Activated naive CD8-positive, alpha-beta T cell treated with anti-CD3 and anti-CD28 coated beads, Interleukin-2, amount 10 ng/mL, durations not matched to agents 7 days and 5 days (primary cell): ENCODE measurements around the gene NDFIP2. TPM values are rescaled to one million over a fixed set of nuclear protein-coding genes. Genes with fewer than 3 reads are reported as not detected.
A peak's percentile ranks its signal among the peaks of the same experiment; 100 is the strongest.

Source experiments
- ATAC-seq: fragments of 150-1000 bp; cut with Tn5 transposase; one replicate; pipeline ENCODE4 v1.10.0; 2021; ENCODE audit warnings: low read depth, moderate library complexity
- POLR2A ChIA-PET: fragments of 350-600 bp; sonication (Branson Sonifier 250); formaldehyde crosslinking; loops from one replicate; lab custom pipeline; 2021; ENCODE audit warnings: antibody characterized with exemption; lab: Charles Lee
- DNase-seq: peaks from one replicate; pipeline ENCODE4 v3.0.0; 2021
- H3K27ac Mint-ChIP-seq: one replicate; pipeline ENCODE4 v1.8.0; 2022; ENCODE audit warnings: mild to moderate bottlenecking, mixed read lengths
- H3K27me3 Mint-ChIP-seq: one replicate; pipeline ENCODE4 v1.8.0; 2022; ENCODE audit warnings: mild to moderate bottlenecking, moderate library complexity, mixed read lengths
- H3K36me3 Mint-ChIP-seq: one replicate; pipeline ENCODE4 v1.8.0; 2021; ENCODE audit warnings: mild to moderate bottlenecking, mixed read lengths
- H3K4me1 Mint-ChIP-seq: one replicate; pipeline ENCODE4 v1.8.0; 2021; ENCODE audit warnings: mixed read lengths
- H3K4me3 Mint-ChIP-seq: one replicate; pipeline ENCODE4 v1.8.0; 2022; ENCODE audit warnings: mild to moderate bottlenecking, moderate library complexity, mixed read lengths
- H3K9me3 Mint-ChIP-seq: one replicate; pipeline ENCODE4 v1.8.0; 2021; ENCODE audit warnings: mixed read lengths
- total RNA-seq, 2 experiments: library from RNA; stranded (reverse); gene quantifications; one replicate each; pipeline ENCODE4 v1.2.3, GENCODE V29; 2021

NDFIP2 gene
- total RNA-seq, 2 experiments from 2014 or later, result 6.7 to 9.8 TPM

DNA sequence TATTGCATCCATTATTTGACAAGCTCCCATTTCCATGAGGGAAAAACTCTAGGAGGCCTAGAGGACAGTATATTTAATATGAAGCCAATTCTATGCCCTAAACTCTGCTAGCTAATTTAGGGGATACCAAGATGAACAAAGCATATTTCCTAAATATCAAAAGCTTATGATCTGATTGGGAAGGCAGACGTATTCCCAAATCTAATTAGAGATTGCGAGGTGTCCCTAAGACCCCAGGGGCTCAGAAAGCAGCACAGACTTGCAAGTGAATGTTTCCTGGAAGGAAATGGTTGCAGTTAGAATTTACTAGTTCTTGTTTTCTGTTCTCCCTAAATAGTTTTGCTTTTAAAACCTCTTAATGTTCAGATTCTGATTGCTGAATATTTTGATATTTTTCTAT, 30.7 kb downstream of the NDFIP2 start:
- POLR2A ChIA-PET, result interaction anchor here (1.1 kb wide), 1 partner anchor 10 kb away, joined by 3 read pairs; no protein-coding TSS in a partner anchor
- H3K27ac Mint-ChIP-seq, result no peak overlapping the region
- H3K4me1 Mint-ChIP-seq, result peaks cover 29% of the 10 kb centered on the region
- ATAC-seq, result no peak
- no peaks in the 10 kb centered on the region for H3K27me3 Mint-ChIP-seq
- H3K9me3 Mint-ChIP-seq, result peaks cover 4% of the 10 kb centered on the region
- DNase-seq, result no peak
- no peak overlapping the region for H3K4me3 Mint-ChIP-seq
- H3K36me3 Mint-ChIP-seq, result peaks cover 16% of the 10 kb centered on the region

DNA sequence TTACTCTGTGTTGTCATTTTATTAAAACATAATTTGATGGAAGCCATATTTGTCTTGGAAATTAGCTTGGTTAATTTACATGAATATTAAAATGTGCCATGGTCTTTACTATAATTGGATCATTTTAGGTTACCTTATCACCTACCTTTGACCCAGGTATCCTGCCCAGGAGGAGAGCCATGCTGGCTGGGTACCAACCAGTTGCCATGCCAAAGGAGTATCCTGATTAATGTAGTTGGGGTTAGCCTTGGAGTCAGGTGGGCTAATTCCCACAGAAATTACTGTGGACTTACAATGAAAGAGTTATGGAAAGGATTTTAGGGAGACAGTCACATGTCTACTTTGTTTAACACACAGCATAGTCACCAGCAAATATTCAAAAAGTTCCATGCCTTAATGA, 32.0 kb downstream of the NDFIP2 start:
- no peak for ATAC-seq
- no peak overlapping the region for H3K27ac Mint-ChIP-seq
- peaks cover 34% of the 10 kb centered on the region for H3K4me1 Mint-ChIP-seq
- H3K4me3 Mint-ChIP-seq, result no peak overlapping the region
- no peaks in the 10 kb centered on the region for H3K27me3 Mint-ChIP-seq
- peaks cover 4% of the 10 kb centered on the region for H3K9me3 Mint-ChIP-seq
- no peak for DNase-seq
- POLR2A ChIA-PET, result no interaction called here
- H3K36me3 Mint-ChIP-seq, result peaks cover 16% of the 10 kb centered on the region

DNA sequence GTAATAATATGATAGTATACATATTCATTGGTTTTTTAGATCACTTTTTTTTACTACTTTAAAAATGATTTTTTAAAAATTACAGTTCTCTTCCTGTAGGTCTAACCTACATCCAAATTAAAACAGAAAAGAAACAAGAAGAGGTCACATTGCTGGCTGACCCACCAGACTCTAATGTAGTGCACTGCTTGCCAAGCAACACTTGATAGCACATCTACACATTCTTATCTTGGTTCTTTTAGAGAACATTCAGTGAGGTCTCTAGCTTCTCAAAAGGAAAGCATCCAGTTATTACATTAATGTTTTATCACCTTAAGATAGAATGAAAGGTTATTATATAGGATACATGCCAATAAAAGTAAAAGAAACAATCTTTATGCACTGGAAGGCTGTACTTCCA, 35.6 kb downstream of the NDFIP2 start:
- DNase-seq (no peak), ATAC-seq (no peak)
- H3K27me3 Mint-ChIP-seq, result no peaks in the 10 kb centered on the region
- peaks cover 9% of the 10 kb centered on the region for H3K36me3 Mint-ChIP-seq
- POLR2A ChIA-PET, result no interaction called here
- peaks cover 24% of the 10 kb centered on the region for H3K4me1 Mint-ChIP-seq
- H3K27ac Mint-ChIP-seq, result no peak overlapping the region
- H3K9me3 Mint-ChIP-seq, result peaks cover 4% of the 10 kb centered on the region
- H3K4me3 Mint-ChIP-seq, result no peak overlapping the region

DNA sequence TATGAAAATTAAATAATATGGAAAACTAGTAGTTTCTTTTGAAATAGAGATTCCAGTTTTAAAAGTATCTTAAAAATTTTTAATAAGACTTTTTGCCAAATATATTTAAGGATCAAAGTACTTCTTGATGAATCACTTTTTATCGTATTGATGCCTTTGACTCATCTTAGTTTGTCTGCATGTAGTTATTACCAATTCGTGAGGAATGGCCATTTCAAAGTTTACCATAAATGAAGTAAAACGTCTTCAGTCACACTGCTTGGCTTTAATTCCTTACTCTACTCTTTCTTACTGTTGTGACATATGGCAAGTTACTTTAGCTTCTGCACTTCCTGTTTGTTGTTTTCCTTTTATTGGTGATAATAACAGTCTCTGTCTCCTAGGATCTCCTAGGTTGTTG, 38.3 kb downstream of the NDFIP2 start:
- Mint-ChIP-seq H3K4me3 (no peak overlapping the region), H3K36me3 (peaks cover 15% of the 10 kb centered on the region), H3K4me1 (peaks cover 22% of the 10 kb centered on the region), H3K27ac (no peak overlapping the region), H3K27me3 (no peaks in the 10 kb centered on the region), H3K9me3 (peaks cover 2% of the 10 kb centered on the region)
- POLR2A ChIA-PET, result no interaction called here
- ATAC-seq (no peak), DNase-seq (no peak)

DNA sequence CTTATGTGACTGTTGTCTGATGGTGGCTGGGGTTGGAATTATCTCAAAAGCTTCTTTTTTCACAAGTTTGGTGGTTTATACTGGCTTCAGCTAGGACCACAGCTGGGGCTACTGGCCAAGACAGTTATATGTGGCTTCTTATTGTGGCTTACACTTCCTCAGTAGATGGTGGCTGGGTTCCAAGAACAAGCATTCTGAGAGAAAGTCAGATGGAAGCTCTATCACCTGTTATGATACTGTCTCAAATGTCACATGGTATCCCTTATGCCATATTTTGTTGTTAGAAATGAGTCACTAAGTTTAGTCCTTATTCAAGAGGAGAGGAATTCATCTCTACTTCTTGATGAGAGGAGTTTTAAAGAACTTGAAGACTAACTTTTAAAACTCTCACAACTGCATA, 41.6 kb downstream of the NDFIP2 start:
- ATAC-seq (peak; percentile 93), DNase-seq (peak; percentile 41)
- peak overlapping the region; percentile 82 for H3K4me3 Mint-ChIP-seq
- H3K4me1 Mint-ChIP-seq, result peaks cover 18% of the 10 kb centered on the region
- peak overlapping the region; percentile 89 for H3K27ac Mint-ChIP-seq
- no peaks in the 10 kb centered on the region for H3K27me3 Mint-ChIP-seq
- POLR2A ChIA-PET, result interaction anchor here (0.6 to 1.4 kb wide), 4 partner anchors 10 to 71 kb away, joined by 3 to 8 read pairs (median 4); no protein-coding TSS in a partner anchor
- peaks cover 13% of the 10 kb centered on the region for H3K36me3 Mint-ChIP-seq
- H3K9me3 Mint-ChIP-seq, result peaks cover 2% of the 10 kb centered on the region

DNA sequence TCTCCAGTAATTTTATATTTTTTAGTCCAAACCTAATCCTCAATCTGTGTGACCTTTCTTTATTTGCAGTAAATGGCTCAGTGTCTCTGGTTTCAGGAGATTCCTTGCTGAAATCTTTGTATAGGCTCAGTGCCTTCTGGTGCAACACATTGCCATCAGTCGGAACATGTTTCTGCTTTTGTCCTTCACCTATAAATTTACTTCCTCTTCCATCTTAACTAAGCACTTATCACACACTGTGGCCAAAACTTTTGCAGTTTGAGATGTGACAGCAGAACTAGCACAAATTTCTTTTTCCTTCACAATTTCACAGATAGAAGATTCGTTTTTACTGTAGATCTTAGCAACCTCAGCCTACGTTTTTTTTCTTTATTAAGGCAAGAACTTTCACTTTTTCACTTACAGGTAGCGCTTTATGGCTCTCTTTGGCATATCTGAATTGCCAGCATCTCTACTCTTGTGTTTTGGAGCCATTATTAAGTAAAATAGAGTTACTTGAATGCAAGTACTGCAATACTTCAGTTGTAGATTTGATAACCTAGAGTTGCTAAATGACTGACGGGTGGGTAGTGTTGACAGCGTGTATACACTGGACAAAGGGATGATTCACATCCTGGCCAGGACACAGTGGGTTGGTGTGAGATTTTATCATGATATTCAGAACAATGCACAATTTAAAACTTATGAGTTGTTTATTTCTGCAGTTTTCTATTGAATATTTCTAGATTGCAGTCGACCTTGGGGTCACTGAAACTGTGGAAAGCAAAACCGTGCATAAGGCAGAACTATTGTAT, 44.3 kb downstream of the NDFIP2 start:
- Mint-ChIP-seq H3K36me3 (peaks cover 10% of the 10 kb centered on the region), H3K9me3 (no peaks in the 10 kb centered on the region), H3K4me3 (no peak overlapping the region), H3K4me1 (peaks cover 10% of the 10 kb centered on the region), H3K27me3 (no peaks in the 10 kb centered on the region), H3K27ac (no peak overlapping the region)
- ATAC-seq, result no peak
- DNase-seq, result no peak
- POLR2A ChIA-PET, result no interaction called here

DNA sequence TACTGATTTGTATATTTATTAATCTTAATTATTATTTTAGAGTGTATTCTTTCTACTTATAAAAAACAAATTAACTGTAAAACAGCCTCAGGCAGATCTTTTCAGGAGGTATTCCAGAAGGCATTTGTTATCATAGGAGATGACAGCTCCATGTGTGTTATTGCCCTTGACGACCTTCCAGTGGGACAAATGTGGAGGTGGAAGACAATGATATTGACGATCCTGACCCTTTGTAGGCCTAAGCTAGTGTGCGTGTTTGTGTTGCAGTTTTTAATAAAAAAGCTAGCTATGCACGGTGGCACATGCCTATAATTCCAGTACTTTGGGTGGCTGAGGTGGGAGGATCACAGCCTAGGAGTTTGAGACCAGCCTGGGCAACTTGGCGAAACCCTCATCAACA, 46.7 kb downstream of the NDFIP2 start:
- Mint-ChIP-seq H3K36me3 (peaks cover 11% of the 10 kb centered on the region), H3K27ac (no peak overlapping the region), H3K4me3 (no peak overlapping the region), H3K27me3 (no peaks in the 10 kb centered on the region), H3K9me3 (no peaks in the 10 kb centered on the region), H3K4me1 (peaks cover 24% of the 10 kb centered on the region)
- DNase-seq (no peak), ATAC-seq (no peak)
- POLR2A ChIA-PET, result interaction anchor here (1.4 kb wide), 1 partner anchor 104 kb away, joined by 4 read pairs; no protein-coding TSS in a partner anchor

DNA sequence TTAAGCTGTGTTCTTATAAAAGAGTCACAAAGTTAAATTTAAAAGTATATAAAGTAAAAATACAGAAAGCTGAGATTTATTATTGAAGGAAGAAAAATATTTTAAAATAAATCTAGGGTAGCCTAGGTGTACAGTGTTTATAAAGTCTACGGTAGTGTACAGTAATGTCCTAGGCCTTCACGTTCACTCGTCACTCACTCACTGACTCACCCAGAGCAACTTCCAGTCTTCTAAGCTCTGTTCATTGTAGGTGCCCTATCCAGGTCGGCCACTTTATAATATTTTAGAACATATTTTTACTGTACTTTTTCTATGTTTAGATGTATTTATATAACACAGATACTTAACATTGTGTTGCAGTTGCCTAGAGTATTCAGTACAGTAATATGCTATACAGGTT, 47.4 kb downstream of the NDFIP2 start:
- H3K4me1 Mint-ChIP-seq, result peaks cover 20% of the 10 kb centered on the region
- H3K9me3 Mint-ChIP-seq, result no peaks in the 10 kb centered on the region
- H3K27me3 Mint-ChIP-seq, result no peaks in the 10 kb centered on the region
- H3K27ac Mint-ChIP-seq, result no peak overlapping the region
- POLR2A ChIA-PET, result interaction anchor here (1.4 kb wide), 1 partner anchor 104 kb away, joined by 4 read pairs; no protein-coding TSS in a partner anchor
- no peak overlapping the region for H3K4me3 Mint-ChIP-seq
- peaks cover 8% of the 10 kb centered on the region for H3K36me3 Mint-ChIP-seq
- DNase-seq, result no peak
- no peak for ATAC-seq

DNA sequence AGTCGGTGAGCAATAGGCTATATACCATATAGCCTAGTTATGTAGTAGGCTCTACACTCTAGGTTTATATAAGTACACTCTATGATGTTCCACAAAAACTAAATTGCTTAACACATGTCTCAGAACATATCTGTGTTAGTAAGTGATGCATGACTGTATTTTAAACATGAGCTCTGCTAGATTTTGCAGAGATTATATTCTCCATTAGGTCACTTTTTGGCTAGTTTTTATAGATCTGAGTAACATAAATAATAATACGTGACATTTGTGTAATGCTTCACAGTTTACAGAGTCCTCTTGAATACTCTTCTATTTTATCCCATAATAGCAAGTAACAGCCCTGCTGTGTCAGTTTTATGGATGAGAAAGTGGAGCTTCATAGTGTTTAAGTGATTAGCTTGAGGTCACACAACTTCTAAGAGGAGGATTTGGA, 47.8 kb downstream of the NDFIP2 start:
- H3K27me3 Mint-ChIP-seq, result no peaks in the 10 kb centered on the region
- no peak for ATAC-seq
- DNase-seq, result no peak
- POLR2A ChIA-PET, result no interaction called here
- H3K27ac Mint-ChIP-seq, result no peak overlapping the region
- H3K4me1 Mint-ChIP-seq, result peaks cover 20% of the 10 kb centered on the region
- peaks cover 8% of the 10 kb centered on the region for H3K36me3 Mint-ChIP-seq
- no peaks in the 10 kb centered on the region for H3K9me3 Mint-ChIP-seq
- H3K4me3 Mint-ChIP-seq, result no peak overlapping the region

DNA sequence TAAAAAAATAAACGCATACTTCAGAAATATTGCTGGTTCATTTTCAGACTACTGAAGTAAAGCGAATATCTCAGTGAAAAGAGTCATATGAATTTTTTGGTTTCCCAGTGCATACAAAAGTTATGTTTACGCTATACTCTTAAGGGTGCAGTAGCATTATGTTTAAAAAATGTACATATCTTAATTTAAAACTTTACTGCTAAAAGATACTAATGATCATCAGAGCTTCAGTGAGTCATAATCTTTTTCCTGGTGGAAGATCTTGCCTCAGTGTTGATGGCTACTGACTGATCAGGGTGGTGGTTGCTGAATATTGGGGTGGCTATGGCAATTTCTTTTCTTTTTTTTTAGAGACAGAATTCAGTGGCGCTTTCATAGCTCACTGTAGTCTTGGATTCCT, 48.9 kb downstream of the NDFIP2 start:
- POLR2A ChIA-PET, result no interaction called here
- no peak for ATAC-seq
- peaks cover 20% of the 10 kb centered on the region for H3K4me1 Mint-ChIP-seq
- H3K27me3 Mint-ChIP-seq, result no peaks in the 10 kb centered on the region
- DNase-seq, result no peak
- H3K9me3 Mint-ChIP-seq, result no peaks in the 10 kb centered on the region
- H3K4me3 Mint-ChIP-seq, result no peak overlapping the region
- no peak overlapping the region for H3K27ac Mint-ChIP-seq
- peaks cover 9% of the 10 kb centered on the region for H3K36me3 Mint-ChIP-seq

DNA sequence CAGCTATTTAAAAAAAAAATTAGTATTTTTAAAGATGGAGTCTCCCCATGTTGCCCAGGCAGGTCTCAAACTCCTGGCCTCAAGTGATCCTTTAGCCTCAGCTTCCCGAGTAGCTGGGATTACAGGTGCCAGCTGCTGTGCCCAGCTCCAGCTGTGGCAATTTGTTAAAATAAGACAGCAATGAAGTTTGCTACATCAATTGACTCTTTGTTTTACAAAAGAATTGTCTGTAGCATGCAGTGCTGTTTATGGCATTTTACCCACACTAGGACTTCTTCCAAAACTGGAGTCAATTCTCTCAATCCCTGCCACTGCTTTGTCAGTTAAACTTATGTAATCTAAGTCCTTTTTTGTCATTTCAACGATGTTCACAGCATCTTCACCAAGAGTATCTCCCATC, 49.3 kb downstream of the NDFIP2 start:
- Mint-ChIP-seq H3K36me3 (peaks cover 9% of the 10 kb centered on the region), H3K27me3 (no peaks in the 10 kb centered on the region), H3K4me3 (no peak overlapping the region), H3K4me1 (peaks cover 21% of the 10 kb centered on the region), H3K27ac (no peak overlapping the region), H3K9me3 (no peaks in the 10 kb centered on the region)
- POLR2A ChIA-PET, result interaction anchor here (0.8 kb wide), 1 partner anchor 49 kb away, joined by 5 read pairs; the partner anchor contains the start of gene NDFIP2
- DNase-seq (no peak), ATAC-seq (no peak)

DNA sequence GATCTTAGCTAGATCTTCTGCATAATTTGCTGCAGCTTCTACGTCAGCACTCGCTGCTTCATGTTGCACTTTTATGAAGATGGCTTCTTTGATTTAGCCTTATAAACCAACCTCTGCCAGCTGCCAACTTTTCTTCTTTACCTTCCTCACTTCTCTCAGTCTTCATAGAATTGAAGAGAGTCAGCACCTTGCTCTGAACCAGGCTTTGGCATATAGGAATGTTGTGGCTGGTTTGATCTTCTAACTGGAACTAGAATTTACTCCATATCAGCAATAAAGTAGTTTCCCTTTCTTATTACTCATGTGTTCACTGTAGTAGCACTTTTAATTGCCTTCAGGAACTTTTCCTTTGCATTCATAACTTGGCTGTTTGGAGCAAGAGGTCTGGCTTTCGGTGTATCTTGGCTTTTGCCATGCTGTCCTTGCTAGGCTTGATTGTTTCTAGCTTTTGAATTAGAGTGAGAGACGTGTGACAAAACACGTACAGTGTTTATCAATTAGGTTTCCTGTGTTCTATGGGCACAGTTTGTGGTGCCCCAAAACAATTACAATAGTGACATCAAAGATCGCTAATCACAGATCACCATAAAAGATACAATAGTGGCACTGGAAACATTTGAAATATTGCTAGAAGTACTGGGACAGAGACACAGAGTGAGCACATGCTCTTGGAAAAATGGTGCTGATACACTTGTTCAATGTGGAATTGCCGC, 50.7 kb downstream of the NDFIP2 start:
- H3K27ac Mint-ChIP-seq, result no peak overlapping the region
- no peaks in the 10 kb centered on the region for H3K27me3 Mint-ChIP-seq
- H3K4me3 Mint-ChIP-seq, result no peak overlapping the region
- ATAC-seq, result no peak
- no peaks in the 10 kb centered on the region for H3K9me3 Mint-ChIP-seq
- H3K4me1 Mint-ChIP-seq, result peaks cover 24% of the 10 kb centered on the region
- no peak for DNase-seq
- POLR2A ChIA-PET, result no interaction called here
- H3K36me3 Mint-ChIP-seq, result peaks cover 10% of the 10 kb centered on the region

DNA sequence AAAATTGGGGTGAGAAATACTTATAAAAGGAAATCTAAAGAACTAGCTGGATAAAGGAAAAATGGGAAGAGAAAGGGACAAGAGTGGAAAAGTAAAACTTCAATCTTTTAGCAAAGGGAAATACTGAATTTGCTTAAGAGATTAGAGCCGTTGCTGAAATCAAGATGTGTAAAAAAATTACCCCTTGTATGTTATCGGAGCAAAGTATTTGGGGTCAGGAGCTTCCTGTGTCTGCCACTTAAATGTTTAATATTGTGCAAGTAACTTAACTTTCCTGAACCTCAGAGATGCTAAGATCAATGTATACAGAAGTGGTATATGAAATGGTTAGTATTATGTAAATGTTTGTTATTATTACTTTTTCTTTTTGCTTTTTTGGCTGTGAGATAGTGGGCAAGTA, 51.6 kb downstream of the NDFIP2 start:
- Mint-ChIP-seq H3K27me3 (no peaks in the 10 kb centered on the region), H3K9me3 (no peaks in the 10 kb centered on the region), H3K4me1 (peaks cover 24% of the 10 kb centered on the region), H3K4me3 (no peak overlapping the region), H3K36me3 (peaks cover 10% of the 10 kb centered on the region), H3K27ac (no peak overlapping the region)
- POLR2A ChIA-PET, result interaction anchor here (0.7 kb wide), 1 partner anchor 10 kb away, joined by 4 read pairs; no protein-coding TSS in a partner anchor
- DNase-seq, result no peak
- no peak for ATAC-seq
